Measurements from ENCODE around the gene ANKS1B.

DNA sequence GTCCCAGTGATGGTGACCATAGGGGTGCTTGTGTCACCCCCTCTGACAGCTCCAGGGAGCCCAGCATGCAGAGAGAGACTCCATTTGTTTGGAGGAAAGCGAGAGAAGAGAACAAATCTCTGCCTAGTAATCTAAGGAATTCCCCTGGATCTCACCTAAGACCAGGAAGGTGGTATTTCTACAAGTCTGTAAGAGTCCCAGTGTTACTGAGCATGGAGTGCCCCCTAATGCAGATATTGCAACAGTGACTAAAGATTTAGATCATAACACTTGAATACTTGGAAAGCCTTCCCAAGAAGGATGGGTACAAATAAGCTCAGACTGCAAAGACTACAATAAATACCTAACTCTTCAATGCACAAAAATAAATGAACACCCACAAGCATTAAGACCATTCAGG is 697.6 kb downstream of the ANKS1B start:
- TF ChIP-seq POLR2A (IDR thresholded peaks at IDR 0.05) (no peak), EP300 (IDR thresholded peaks at IDR 0.05) (no peak), POLR2AphosphoS5 (IDR thresholded peaks at IDR 0.05) (no peak)
- TF ChIP-seq, protein P1, sequence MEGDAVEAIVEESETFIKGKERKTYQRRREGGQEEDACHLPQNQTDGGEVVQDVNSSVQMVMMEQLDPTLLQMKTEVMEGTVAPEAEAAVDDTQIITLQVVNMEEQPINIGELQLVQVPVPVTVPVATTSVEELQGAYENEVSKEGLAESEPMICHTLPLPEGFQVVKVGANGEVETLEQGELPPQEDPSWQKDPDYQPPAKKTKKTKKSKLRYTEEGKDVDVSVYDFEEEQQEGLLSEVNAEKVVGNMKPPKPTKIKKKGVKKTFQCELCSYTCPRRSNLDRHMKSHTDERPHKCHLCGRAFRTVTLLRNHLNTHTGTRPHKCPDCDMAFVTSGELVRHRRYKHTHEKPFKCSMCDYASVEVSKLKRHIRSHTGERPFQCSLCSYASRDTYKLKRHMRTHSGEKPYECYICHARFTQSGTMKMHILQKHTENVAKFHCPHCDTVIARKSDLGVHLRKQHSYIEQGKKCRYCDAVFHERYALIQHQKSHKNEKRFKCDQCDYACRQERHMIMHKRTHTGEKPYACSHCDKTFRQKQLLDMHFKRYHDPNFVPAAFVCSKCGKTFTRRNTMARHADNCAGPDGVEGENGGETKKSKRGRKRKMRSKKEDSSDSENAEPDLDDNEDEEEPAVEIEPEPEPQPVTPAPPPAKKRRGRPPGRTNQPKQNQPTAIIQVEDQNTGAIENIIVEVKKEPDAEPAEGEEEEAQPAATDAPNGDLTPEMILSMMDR (IDR thresholded peaks at IDR 0.05) = no peak
